SH-SY5Y (cell line): ENCODE data around the gene CAV2.

Experiments used
- GATA2 ChIP-seq: IDR thresholded peaks from 2 replicates; pipeline ENCODE4 v1.6.1; 2011; ENCODE audit warnings: mild to moderate bottlenecking, low read depth, low read length
- GATA3 ChIP-seq: IDR thresholded peaks from 2 replicates; pipeline ENCODE4 v1.6.1; 2011; ENCODE audit warnings: low read depth, mild to moderate bottlenecking, low read length, moderate library complexity

DNA sequence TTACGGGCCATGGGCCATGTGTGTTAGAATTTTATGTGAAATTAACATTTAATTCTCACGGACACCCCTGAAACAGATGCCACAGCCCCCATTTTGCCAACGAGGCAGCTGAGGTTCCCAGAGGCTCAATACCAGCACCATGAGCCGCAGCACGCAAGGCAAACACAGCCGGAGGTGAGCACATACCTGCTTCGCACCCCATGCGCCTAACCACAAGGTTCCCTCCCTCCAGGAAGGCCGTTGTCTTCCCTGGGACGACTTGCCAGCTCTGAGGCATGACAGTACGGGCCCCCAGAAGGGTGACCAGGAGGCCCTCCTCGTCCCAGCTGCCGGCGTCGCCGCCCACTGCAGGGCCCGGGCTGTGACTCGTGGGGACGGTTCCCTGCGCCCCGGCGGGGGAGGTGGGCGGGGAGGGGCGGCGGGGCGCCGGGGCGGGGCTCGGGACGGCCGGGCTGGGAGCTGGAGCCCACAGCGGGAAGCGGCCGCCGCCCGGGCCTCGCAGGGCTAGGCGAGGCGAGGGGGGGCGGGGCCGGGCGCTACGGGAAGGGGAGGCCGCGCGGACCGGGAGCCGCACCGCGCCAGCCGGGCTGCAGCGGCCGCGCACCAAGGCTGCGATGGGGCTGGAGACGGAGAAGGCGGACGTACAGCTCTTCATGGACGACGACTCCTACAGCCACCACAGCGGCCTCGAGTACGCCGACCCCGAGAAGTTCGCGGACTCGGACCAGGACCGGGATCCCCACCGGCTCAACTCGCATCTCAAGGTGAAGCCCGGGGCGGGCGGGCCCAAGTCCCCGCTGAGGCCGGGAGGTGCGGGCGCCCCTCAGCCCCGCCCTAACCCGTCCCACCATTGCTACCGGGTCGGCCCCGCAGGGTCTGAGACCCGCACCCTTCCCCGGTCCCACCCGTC lies at the start of gene CAV2:
- TF ChIP-seq GATA2 (no peak), GATA3 (no peak)
